CD4-positive, alpha-beta T cell treated with Interleukin-1 beta for 1 hour (primary cell): Measurements from ENCODE around the gene HAL.
A peak's percentile ranks its signal among the peaks of the same experiment; 100 is the strongest.

ENCODE experiments used
- DNase-seq, 2 donors: peaks; one replicate each; pipeline ENCODE4 v3.0.0-alpha.2; 2020 to 2022

HAL gene, protein sequence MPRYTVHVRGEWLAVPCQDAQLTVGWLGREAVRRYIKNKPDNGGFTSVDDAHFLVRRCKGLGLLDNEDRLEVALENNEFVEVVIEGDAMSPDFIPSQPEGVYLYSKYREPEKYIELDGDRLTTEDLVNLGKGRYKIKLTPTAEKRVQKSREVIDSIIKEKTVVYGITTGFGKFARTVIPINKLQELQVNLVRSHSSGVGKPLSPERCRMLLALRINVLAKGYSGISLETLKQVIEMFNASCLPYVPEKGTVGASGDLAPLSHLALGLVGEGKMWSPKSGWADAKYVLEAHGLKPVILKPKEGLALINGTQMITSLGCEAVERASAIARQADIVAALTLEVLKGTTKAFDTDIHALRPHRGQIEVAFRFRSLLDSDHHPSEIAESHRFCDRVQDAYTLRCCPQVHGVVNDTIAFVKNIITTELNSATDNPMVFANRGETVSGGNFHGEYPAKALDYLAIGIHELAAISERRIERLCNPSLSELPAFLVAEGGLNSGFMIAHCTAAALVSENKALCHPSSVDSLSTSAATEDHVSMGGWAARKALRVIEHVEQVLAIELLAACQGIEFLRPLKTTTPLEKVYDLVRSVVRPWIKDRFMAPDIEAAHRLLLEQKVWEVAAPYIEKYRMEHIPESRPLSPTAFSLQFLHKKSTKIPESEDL

DNA sequence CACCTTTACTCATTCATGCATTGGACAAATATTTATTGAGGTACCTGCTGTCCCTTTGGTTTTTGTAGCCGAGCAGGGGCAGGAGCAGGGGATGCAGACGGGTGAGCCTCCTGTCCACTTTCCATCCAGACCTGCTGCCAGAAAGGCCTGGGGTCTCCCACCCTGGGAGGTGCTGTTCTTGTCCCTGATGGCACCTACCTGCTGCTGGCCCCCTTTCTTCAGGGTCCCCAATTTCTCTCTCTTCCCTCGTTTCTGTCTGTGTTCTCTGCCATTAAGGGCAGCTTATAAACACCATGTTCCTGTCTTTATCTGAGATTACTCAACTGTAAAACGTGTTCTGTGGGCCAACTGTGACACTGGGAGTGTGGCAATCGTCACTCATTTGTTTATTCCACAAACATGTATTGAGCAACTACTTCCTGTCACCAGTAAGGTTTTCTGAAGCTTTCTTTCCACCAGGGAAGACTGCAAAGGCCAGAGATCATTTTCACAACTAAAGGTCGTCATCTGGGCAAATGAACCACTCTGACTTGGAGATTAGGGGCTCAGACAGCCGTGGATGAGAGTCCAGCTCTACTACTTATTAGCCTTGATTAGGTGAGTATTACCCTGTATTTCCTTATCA, at the start of gene HAL:
Gene HAL (minus strand): TSS at position 311 of the 625 bp plus-strand sequence. CDS start 434 bp downstream, outside the sequence.
- peak in 1 of 2 donors; percentile 39 for DNase-seq

DNA sequence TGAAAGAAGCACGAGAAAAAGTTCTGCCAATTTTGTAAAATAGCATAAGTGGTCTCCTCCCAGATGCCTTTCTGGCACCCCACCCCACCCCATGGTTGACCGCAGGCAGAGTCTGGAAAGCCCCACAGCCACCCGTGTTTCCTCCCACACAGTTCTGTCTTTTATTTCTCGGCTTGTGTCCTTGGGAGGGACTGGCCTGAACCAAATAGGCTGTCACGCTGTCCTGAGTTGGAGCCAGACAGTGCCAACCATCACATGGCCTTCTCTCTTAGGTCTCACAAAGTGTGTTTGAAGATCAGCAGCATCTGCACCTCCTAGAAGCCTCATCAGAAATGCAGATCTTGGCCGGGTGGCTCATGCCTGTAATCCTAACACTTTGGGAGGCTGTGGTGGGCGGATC, 49.4 kb upstream of the HAL start:
- peak; percentile 39 to 47 for DNase-seq

DNA sequence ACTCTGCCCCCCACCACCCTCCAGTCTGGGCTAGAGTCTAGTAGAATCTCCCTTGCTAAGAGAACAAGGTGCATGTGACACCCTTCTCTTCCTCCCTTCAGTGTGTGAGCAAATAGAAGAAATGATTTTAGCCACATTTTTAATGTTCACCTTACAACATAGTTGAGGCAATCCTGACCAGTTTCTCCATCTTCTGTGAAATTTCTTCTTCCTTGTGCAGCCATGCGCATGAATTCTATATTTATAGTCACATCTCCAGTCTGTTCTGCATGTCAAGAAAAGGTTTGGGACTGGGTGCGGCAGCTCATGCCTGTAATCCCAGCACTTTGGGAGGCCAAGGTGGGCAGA, 48.8 kb upstream of the HAL start:
- no peak for DNase-seq

- DNase-seq = no peak
Observed at GRCh38 chr12:96044017-96044942, 48.1 kb upstream of the HAL start.

GRCh38 chr12:96041181-96041580, 45.0 kb upstream of the HAL start:
- DNase-seq = no peak

GRCh38 chr12:96040305-96041133, 44.4 kb upstream of the HAL start:
- no peak for DNase-seq

- DNase-seq = no peak
Observed at GRCh38 chr12:96039516-96039915, 43.4 kb upstream of the HAL start.

DNA sequence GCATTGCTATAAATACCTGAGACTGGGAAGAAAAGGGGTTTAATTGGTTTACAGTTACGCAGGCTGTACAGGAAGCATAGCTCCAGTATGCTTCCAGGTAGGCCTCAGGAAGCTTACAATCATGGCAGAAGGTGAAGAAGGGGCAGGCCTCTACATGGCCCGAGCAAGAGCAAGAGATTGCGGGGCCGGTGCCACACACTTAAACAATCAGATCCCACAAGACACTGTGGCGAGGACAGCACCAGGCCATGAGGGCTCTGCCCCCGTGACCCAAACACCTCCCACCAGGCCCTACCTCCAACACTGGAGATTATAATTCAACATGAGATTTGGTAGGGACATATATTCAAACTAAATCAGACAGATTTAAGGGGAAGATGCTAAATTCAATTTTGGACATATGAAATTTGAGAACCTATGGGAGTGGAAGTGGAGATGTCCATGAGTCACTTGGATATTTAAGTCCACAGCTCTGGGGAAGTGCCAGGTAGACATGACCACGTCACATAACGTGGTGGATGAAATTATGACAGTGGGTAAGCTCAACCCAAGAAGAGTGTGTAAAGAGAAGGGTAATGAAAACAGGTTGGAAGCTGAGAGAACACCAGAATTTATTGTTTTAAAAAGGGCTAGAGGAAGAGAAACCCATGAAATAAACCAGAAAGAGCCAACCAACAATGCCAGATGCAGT, 40.8 kb upstream of the HAL start:
- no peak for DNase-seq

- DNase-seq = peak; percentile 96 to 97
Observed at GRCh38 chr12:96035283-96036236, 39.4 kb upstream of the HAL start, which contains the start of gene LTA4H. Gene LTA4H (minus strand): TSS chr12:96035587. CDS start chr12:96035519, 68 bp downstream.

DNA sequence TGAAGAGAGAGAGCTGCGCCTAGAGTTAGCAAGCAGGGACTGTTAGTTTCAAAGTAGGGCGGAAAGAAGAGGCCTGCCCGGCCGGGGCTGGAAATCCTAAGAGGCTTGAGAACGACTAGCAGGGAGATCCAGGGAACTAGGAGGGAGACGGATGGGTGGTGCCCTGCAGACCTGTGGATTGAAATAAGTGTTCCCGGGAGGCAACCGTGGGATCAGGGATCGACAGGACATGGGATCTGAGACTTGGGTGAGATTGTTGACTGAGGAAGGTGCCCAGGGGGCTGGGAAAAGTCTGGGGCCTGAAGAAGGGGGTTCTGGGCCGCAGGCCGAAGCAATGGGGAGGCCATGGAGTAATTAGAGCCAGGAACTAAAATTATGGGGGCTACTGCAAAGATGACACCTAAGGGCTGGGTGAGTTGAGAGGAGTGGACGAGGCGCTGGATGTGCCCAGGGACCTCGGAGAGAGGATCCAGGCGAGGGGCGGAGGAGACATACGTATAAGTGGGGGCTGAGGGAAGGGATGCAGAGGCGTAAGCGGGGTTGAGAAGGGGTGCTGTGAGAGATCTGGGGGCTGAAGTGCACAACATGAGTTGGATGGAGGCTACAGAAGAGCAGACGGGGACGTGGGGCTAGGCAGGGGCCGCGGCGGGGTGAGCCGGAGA, 38.6 kb upstream of the HAL start:
- DNase-seq = no peak

GRCh38 chr12:96033549-96034389, 37.6 kb upstream of the HAL start:
- no peak for DNase-seq

DNA sequence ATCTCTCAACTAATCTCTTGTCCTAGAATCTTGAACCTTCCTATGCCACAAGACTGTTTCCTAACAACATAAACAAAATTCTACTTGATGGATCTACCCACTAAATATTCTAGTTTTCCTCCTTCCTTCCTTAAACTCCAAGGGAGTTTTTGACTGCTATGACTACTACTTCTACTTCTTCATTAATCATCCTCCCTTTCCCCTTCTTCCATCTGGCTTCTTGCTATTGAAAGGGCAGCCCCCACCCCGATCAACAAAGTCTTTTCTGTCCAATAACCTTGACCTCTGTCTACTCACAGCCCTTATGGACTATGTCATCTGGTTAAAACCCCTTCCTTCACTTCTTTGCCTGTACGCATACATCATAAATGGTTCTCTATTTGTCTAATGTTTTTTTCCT, 33.7 kb upstream of the HAL start:
- DNase-seq = no peak

GRCh38 chr12:96028538-96028937, 32.4 kb upstream of the HAL start:
- DNase-seq = no peak

- no peak for DNase-seq
Observed at GRCh38 chr12:96026331-96026730, 30.2 kb upstream of the HAL start.

GRCh38 chr12:96025518-96025917, 29.4 kb upstream of the HAL start:
- DNase-seq = no peak

DNA sequence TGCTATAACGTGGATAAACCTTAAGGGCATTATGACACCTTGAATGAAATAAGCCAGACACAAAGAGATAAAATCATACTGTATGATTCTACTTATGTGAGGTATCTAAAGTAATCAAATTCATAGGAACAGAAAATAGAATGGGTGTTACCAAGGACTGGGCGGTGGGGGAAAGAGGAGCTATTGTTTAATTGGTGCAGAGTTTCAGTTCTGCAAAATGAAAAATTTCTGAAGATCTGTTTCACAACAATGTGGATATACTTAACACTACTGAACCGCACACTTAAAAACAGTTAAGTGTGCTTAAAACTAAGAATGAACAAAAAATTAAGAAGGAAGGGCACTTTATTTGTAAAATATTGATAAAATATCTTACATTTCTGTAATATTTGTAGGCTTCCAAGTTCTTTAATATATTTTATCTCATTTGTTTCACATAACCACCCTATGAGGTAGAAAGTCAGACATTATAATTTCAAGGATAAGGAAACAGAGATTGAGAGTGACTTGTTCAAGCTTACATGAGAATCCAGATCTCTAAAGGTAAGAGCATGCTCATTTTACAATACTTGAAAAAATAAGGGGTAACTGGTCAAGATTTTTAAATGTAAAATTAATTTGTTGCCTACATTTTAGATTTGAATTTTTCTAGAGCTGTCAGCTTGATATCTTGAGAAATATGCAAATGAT, 24.3 kb upstream of the HAL start:
- no peak for DNase-seq

DNA sequence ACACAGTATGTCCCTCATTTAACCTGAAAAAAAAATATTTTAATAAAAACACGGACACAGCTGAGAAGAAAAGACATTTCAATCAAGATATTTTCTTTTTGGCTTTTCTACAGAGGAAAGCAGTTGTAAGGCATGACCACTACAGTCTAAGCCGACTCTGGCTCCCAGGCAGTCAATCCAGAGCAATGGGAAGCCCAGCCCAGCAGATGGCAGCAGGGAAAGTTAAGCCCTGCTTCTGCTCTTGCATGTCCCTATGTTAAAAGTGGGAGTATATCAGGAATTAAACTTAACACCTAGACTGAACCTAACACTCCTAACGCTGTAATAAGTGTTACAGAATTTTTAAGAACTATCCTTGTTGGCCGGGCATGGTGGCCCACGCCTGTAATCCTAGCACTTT, 19.5 kb upstream of the HAL start:
- DNase-seq = no peak
